HG03280 (cell line): ENCODE results near the gene MOK.

Experiments used
- ATAC-seq: cut with Tn5 transposase; IDR thresholded peaks from one replicate; pipeline ENCODE4 v1.9.1; 2021; ENCODE audit warnings: mild to moderate bottlenecking, moderate library complexity; ENCODE audit not compliant: unreplicated experiment

Gene MOK

GRCh38 chr14:102285106-102285505 lies 19.9 kb downstream of the MOK start:
- ATAC-seq: no peak

- no peak for ATAC-seq
Measured at GRCh38 chr14:102283631-102284129, 21.3 kb downstream of the MOK start.

GRCh38 chr14:102282751-102283465 lies 22.1 kb downstream of the MOK start:
- no peak for ATAC-seq

- ATAC-seq: no peak
Measured at GRCh38 chr14:102280376-102280962, 24.5 kb downstream of the MOK start.

GRCh38 chr14:102279688-102280348 lies 25.1 kb downstream of the MOK start:
- ATAC-seq: no peak

GRCh38 chr14:102279282-102279681 lies 25.7 kb downstream of the MOK start:
- no peak for ATAC-seq

- ATAC-seq: no peak
Measured at GRCh38 chr14:102278631-102278935, 26.4 kb downstream of the MOK start.

- no peak for ATAC-seq
Measured at GRCh38 chr14:102277874-102278630, 26.9 kb downstream of the MOK start.

- ATAC-seq: no peak
Measured at GRCh38 chr14:102275866-102276265, 29.1 kb downstream of the MOK start.

- no peak for ATAC-seq
Measured at GRCh38 chr14:102272392-102272791, 32.6 kb downstream of the MOK start.

GRCh38 chr14:102264775-102265174 lies 40.2 kb downstream of the MOK start:
- ATAC-seq: no peak

- no peak for ATAC-seq
Measured at GRCh38 chr14:102264355-102264754, 40.6 kb downstream of the MOK start.

GRCh38 chr14:102262929-102263462 lies 42.0 kb downstream of the MOK start:
- no peak for ATAC-seq

GRCh38 chr14:102258136-102258535 lies 46.8 kb downstream of the MOK start:
- ATAC-seq: no peak

GRCh38 chr14:102256716-102257115 lies 48.2 kb downstream of the MOK start:
- no peak for ATAC-seq

- ATAC-seq: no peak
Measured at GRCh38 chr14:102255401-102256190, 49.4 kb downstream of the MOK start.

- no peak for ATAC-seq
Measured at GRCh38 chr14:102252834-102253801, 51.8 kb downstream of the MOK start.

GRCh38 chr14:102251161-102251560 lies 53.8 kb downstream of the MOK start:
- ATAC-seq: no peak

- ATAC-seq: no peak
Measured at GRCh38 chr14:102250636-102251035, 54.3 kb downstream of the MOK start.
